SK-N-MC (cell line): ENCODE data around the gene DPYSL5.

Source experiments
- EZH2 ChIP-seq: fragments of 200-600 bp; sonication (generic); IDR thresholded peaks from one replicate; pipeline ENCODE4 v1.6.1; 2017; ENCODE audit warnings: antibody characterized with exemption
- POLR2AphosphoS5 ChIP-seq: IDR thresholded peaks from 2 replicates; pipeline ENCODE4 v1.6.1; 2012; ENCODE audit warnings: mild to moderate bottlenecking, low read depth, low read length, borderline replicate concordance

DNA sequence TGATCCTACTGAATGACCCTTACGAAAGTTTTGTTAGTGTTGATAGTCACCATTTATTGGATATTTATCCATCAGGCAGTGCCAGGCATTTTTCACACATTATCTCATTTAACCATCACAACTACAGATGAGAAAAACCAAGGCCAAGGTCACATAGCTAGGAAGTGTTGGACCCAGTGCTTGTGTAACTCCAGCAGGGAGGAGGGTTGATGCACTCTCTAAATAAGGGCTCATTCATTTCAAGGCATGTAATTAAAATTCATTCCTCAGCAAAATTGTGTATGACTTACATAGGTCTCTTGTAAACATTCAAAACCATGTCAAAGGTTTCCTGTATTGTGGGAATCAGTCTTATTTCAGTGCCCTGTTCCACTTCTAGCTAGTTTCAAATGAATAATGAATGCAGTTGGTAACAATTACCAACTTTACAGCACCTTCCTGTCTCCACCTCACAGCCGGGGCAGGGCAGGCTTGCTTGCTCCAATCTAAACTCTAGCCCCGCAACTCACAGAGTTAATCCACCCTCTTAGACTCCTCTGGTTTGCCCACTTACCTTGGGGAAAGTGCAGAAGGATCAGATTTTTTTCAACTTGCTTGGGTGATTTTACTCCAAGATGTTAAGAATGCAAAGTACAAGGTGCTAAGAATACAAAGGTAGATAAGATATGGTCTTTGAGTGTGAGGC lies 116.7 kb downstream of the DPYSL5 start:
- no peak for TF ChIP-seq EZH2
- TF ChIP-seq POLR2AphosphoS5, result no peak
